Transverse colon (tissue), 3 donors: ENCODE measurements around the gene TANGO2.

Source experiments
- POLR2A ChIP-seq: fragments of 450-650 bp; IDR thresholded peaks from one replicate; pipeline ENCODE4 v1.6.1; 2016; ENCODE audit warnings: antibody characterized with exemption, mild to moderate bottlenecking, moderate library complexity
- TF ChIP-seq, protein P1 (sequence below), 5 experiments: fragments of 200-600 bp in 3 of 5; fragments of 450-650 bp in 2 of 5; sonication (generic) in 3 of 5; IDR thresholded peaks; 1 replicate in 2 of 5; 2 replicates in 3 of 5; pipeline ENCODE4 v1.5.1; 2016 to 2017; ENCODE audit warnings: antibody characterized with exemption in 5 of 5, inconsistent platforms in 3 of 5, mild to moderate bottlenecking in 2 of 5, moderate library complexity in 1 of 5

- TF ChIP-seq POLR2A: no peak
- TF ChIP-seq, protein P1, sequence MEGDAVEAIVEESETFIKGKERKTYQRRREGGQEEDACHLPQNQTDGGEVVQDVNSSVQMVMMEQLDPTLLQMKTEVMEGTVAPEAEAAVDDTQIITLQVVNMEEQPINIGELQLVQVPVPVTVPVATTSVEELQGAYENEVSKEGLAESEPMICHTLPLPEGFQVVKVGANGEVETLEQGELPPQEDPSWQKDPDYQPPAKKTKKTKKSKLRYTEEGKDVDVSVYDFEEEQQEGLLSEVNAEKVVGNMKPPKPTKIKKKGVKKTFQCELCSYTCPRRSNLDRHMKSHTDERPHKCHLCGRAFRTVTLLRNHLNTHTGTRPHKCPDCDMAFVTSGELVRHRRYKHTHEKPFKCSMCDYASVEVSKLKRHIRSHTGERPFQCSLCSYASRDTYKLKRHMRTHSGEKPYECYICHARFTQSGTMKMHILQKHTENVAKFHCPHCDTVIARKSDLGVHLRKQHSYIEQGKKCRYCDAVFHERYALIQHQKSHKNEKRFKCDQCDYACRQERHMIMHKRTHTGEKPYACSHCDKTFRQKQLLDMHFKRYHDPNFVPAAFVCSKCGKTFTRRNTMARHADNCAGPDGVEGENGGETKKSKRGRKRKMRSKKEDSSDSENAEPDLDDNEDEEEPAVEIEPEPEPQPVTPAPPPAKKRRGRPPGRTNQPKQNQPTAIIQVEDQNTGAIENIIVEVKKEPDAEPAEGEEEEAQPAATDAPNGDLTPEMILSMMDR (IDR thresholded peaks at IDR 0.05): no peak
These were observed 78.3 kb downstream of the TANGO2 start for GRCh38 chr22:20099099-20099711.
